ENCODE measurements around the gene NFASC. TPM values are rescaled to one million over a fixed set of nuclear protein-coding genes. Genes with fewer than 3 reads are reported as not detected.

Gene NFASC
- total and polyA plus RNA-seq, 2 experiments from 2014 or later, result 0.75 to 2.2 TPM

- no peaks in the 10 kb centered on the region for H3K4me1 ChIP-seq (ENCODE audit: insufficient read depth)
- no peaks in the 10 kb centered on the region for H4K20me1 ChIP-seq (ENCODE audit: insufficient read depth, poor library complexity, severe bottlenecking)
- no peaks in the 10 kb centered on the region for H3K36me3 ChIP-seq (replicated peaks; ENCODE audit: insufficient read depth, low read depth)
- 86% methylated on average over 5 of the region's 5 CpGs for whole genome bisulfite sequencing (ENCODE audit: low lambda C conversion rate, missing lambda C conversion rate)
- DNase-seq (ENCODE audit: low spot score), result no peak
- no peak overlapping the region for H3K27ac ChIP-seq
- no peaks in the 10 kb centered on the region for H3K9me2 ChIP-seq (replicated peaks; ENCODE audit: insufficient read depth)
- H2AFZ ChIP-seq, result no peak overlapping the region
- no peak overlapping the region for H3K4me2 ChIP-seq
- H3K4me3 ChIP-seq, result no peak overlapping the region
- no peaks in the 10 kb centered on the region for H3K27me3 ChIP-seq
- no peaks in the 10 kb centered on the region for H3K9me3 ChIP-seq (ENCODE audit: low read depth)
- no peaks in the 10 kb centered on the region for H3K79me2 ChIP-seq
- TF ChIP-seq EZH2 (IDR thresholded peaks at IDR 0.05; ENCODE audit: borderline replicate concordance), result no peak
- TF ChIP-seq CTCF (IDR thresholded peaks at IDR 0.05; ENCODE audit: poor library complexity), result no peak
- no peak for TF ChIP-seq EZH2phosphoT487 (IDR thresholded peaks at IDR 0.05; ENCODE audit: low read depth, severe bottlenecking, unreplicated experiment)
Measured at GRCh38 chr1:204871405-204872037, 859 bp downstream of the NFASC start.

GRCh38 chr1:204872262-204872881 lies 1.7 kb downstream of the NFASC start:
- H3K4me1 ChIP-seq (ENCODE audit: insufficient read depth), result no peaks in the 10 kb centered on the region
- no peaks in the 10 kb centered on the region for H3K9me3 ChIP-seq (ENCODE audit: low read depth)
- 88% methylated on average over 6 of the region's 6 CpGs for WGBS (ENCODE audit: low lambda C conversion rate, missing lambda C conversion rate)
- H3K79me2 ChIP-seq, result no peaks in the 10 kb centered on the region
- no peaks in the 10 kb centered on the region for H3K36me3 ChIP-seq (replicated peaks; ENCODE audit: insufficient read depth, low read depth)
- no peak for TF ChIP-seq EZH2phosphoT487 (IDR thresholded peaks at IDR 0.05; ENCODE audit: low read depth, severe bottlenecking, unreplicated experiment)
- H2AFZ ChIP-seq, result no peak overlapping the region
- no peaks in the 10 kb centered on the region for H3K27me3 ChIP-seq
- H3K9me2 ChIP-seq (replicated peaks; ENCODE audit: insufficient read depth), result no peaks in the 10 kb centered on the region
- no peak overlapping the region for H3K4me2 ChIP-seq
- no peak overlapping the region for H3K4me3 ChIP-seq
- DNase-seq (ENCODE audit: low spot score), result no peak
- H4K20me1 ChIP-seq (ENCODE audit: insufficient read depth, poor library complexity, severe bottlenecking), result no peaks in the 10 kb centered on the region
- no peak overlapping the region for H3K27ac ChIP-seq

- H3K4me3 ChIP-seq, result no peak overlapping the region
- no peak overlapping the region for H2AFZ ChIP-seq
- no peak for TF ChIP-seq EZH2 (IDR thresholded peaks at IDR 0.05; ENCODE audit: borderline replicate concordance)
- TF ChIP-seq EZH2phosphoT487 (IDR thresholded peaks at IDR 0.05; ENCODE audit: low read depth, severe bottlenecking, unreplicated experiment), result no peak
- TF ChIP-seq CTCF (IDR thresholded peaks at IDR 0.05; ENCODE audit: poor library complexity), result no peak
- H3K4me2 ChIP-seq, result no peak overlapping the region
- no peaks in the 10 kb centered on the region for H3K79me2 ChIP-seq
- DNase-seq (ENCODE audit: low spot score), result no peak
- no peaks in the 10 kb centered on the region for H3K36me3 ChIP-seq (replicated peaks; ENCODE audit: insufficient read depth, low read depth)
- no peaks in the 10 kb centered on the region for H3K9me3 ChIP-seq (ENCODE audit: low read depth)
- no peak overlapping the region for H3K27ac ChIP-seq
- H3K27me3 ChIP-seq, result no peaks in the 10 kb centered on the region
- WGBS (ENCODE audit: low lambda C conversion rate, missing lambda C conversion rate), result 92% methylated on average over 2 of the region's 2 CpGs
- H4K20me1 ChIP-seq (ENCODE audit: insufficient read depth, poor library complexity, severe bottlenecking), result no peaks in the 10 kb centered on the region
- H3K4me1 ChIP-seq (ENCODE audit: insufficient read depth), result no peaks in the 10 kb centered on the region
- no peaks in the 10 kb centered on the region for H3K9me2 ChIP-seq (replicated peaks; ENCODE audit: insufficient read depth)
Measured at GRCh38 chr1:204873176-204873575, 2.5 kb downstream of the NFASC start.

- TF ChIP-seq CTCF (IDR thresholded peaks at IDR 0.05; ENCODE audit: poor library complexity) (no peak), EZH2phosphoT487 (IDR thresholded peaks at IDR 0.05; ENCODE audit: low read depth, severe bottlenecking, unreplicated experiment) (no peak), EZH2 (IDR thresholded peaks at IDR 0.05; ENCODE audit: borderline replicate concordance) (no peak)
- no peak overlapping the region for H2AFZ ChIP-seq
- no peaks in the 10 kb centered on the region for H3K9me3 ChIP-seq (ENCODE audit: low read depth)
- WGBS (ENCODE audit: low lambda C conversion rate, missing lambda C conversion rate), result 90% methylated on average over 2 of the region's 2 CpGs
- H3K79me2 ChIP-seq, result no peaks in the 10 kb centered on the region
- no peak overlapping the region for H3K4me3 ChIP-seq
- H3K4me2 ChIP-seq, result no peak overlapping the region
- H3K4me1 ChIP-seq (ENCODE audit: insufficient read depth), result no peaks in the 10 kb centered on the region
- H3K27ac ChIP-seq, result no peak overlapping the region
- no peaks in the 10 kb centered on the region for H3K27me3 ChIP-seq
- H3K36me3 ChIP-seq (replicated peaks; ENCODE audit: insufficient read depth, low read depth), result no peaks in the 10 kb centered on the region
- DNase-seq (ENCODE audit: low spot score), result no peak
- no peaks in the 10 kb centered on the region for H3K9me2 ChIP-seq (replicated peaks; ENCODE audit: insufficient read depth)
- no peaks in the 10 kb centered on the region for H4K20me1 ChIP-seq (ENCODE audit: insufficient read depth, poor library complexity, severe bottlenecking)
Measured at GRCh38 chr1:204873714-204874113, 3.1 kb downstream of the NFASC start.

Measured in hepatocyte (in vitro differentiated cells).